Left forelimb (tissue), 1 donor: Measurements from ENCODE around the gene TBC1D16.

Experiments
- DNase-seq: peaks from one replicate; pipeline ENCODE4 v3.0.0-alpha.2; 2018; ENCODE audit warnings: low spot score

Gene TBC1D16

DNA sequence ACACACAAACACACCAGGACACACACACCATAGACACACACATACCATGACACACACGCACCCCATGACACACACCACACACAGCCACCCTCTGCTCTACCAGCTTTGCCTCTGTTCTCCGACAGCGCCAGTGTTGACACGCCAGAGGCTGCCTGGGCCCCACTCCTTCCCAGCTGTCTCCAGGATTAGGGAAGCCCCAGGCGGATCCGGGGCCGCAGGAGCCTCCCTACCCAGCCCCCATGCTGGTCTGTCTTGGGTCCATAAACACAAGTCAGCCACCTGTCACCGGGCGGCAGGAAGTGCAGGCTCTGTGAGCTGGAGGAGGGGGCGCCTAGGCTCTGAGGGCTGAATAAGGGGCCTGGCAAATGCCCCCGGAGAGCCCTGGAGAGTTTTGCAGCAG lies 10.5 kb downstream of the TBC1D16 start:
- no peak for DNase-seq

DNA sequence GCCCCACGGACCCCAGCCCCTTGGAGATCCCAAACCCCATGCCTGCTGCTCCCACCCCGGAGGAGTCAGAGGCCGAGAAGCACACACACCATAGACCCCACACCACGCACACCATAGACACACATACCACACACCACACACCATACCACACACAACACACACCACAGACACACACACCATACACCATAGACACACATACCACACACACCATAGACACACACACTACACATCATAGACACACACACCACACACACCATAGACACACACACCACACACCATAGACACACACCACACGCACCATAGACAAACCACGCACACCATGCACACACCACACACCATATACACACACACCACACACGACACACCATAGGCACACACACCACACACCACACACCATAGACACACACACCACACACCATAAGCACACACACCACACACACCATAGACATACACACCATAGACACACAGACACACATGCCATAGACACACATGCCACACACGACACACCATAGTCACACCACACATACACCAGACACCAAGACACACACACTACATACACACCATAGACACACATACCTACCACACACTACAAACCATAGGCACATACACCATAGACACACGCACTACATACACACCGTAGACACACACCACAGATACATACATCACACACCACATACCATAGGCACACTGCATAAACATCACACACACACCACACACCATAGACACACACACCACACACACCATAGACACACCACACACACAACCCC lies 11.3 kb downstream of the TBC1D16 start:
- no peak for DNase-seq

DNA sequence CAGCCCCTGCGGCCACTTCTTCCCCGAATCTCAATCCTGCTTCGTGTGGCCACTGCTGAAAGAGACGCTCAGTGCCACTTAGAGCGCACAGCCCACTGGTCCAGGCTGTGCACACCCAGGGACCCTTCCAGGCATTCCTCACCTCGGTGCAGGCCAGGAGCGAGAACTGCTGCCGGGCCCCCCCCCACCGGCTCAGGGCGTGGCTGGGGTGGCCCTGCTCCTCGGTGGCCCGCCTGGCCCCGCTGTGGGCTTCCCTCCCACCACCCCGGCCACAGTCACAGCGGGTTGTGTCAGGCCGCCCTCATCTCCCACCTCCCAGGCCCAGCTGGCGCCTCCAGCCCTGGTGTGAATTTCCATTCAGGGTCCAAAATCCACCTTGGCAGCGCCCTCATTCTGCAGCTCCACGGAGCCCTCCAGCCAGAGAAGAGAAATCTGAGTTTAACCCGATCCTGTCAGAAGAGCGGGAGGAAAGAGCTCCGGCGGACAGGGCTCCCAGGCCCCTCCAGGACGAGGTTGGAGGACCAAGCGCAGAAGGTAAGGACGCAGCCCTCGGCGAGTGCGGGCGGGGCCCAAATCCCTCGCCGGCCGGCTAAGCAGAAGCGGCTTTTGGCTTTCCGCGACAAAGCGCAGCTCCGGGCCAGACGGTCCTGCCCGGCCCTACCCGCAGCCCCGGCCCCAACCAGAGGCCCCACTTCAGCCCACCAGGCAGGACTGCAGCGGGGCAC lies 12.0 kb downstream of the TBC1D16 start:
- DNase-seq = peak; percentile 80

GRCh38 chr17:80021600-80021999 lies 14.1 kb downstream of the TBC1D16 start:
- DNase-seq = no peak

DNA sequence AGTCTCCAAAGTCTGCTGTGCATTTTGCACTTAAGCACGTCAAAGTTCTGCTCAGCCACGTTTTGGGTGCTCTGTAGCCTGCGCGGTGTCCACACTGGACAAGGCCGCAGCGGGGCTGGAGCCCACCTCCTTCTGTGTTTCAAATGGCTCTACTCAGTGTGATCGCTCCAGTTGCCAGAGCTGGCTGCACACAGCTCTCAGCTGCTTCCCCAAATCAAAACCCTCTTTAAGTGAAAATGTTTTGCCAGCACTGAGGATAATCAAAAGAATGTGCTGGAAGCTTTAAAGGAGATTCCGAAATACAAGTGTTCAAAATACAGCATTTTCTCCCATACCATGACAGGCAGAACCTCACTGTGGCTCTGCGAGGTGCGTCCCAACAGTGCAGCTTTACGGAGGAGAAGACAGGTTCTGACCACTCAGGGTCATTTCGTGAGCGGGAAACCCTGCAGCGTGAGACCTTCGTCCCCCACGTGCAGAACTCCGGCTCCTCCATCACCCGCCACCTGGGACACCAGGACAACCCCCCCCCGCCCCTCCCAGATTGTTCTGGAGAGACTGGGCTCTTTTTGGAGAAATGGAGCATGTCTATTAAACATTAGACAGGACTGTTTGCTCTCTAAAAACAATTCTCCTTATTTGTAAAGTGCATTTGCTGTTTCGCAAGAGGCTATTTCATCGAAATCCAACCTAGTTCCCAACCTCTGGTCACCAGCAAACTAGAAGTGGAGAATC lies 16.6 kb downstream of the TBC1D16 start:
- no peak for DNase-seq

DNA sequence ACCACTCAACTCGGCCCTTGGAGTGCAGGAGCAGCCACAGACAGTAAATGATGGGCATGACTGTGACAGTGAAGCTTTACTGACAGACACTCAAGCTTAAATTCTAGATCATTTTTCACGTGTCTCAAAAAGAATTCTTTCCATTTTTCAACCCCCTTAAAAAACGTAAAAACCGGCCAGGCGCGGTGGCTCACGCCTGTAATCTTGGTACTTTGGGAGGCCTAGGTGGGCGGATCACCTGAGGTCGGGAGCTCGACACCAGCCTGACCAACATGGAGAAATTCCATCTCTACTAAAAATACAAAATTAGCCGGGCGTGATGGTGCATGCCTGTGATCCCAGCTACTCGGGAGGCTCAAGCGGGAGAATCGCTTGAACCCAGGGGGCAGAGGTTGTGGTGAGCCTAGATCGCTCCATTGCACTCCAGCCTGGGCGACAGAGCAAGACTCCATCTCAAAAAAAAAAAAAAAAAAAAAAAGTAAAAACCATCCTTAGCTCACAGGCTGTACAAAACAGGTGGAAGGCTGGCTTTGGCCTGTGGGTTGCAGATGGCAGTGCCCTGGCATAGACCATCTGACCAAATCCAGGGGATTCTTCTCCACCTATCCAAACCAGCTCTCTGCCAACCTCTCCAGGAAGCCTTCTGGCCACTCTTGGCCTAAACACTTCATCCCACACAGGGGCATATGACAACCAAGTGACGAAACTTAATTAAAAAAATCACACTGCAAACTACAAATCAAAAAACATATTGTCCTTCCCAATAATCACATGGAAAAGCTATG lies 18.3 kb downstream of the TBC1D16 start:
- no peak for DNase-seq

GRCh38 chr17:80012765-80013741 lies 22.6 kb downstream of the TBC1D16 start:
- DNase-seq = no peak

DNA sequence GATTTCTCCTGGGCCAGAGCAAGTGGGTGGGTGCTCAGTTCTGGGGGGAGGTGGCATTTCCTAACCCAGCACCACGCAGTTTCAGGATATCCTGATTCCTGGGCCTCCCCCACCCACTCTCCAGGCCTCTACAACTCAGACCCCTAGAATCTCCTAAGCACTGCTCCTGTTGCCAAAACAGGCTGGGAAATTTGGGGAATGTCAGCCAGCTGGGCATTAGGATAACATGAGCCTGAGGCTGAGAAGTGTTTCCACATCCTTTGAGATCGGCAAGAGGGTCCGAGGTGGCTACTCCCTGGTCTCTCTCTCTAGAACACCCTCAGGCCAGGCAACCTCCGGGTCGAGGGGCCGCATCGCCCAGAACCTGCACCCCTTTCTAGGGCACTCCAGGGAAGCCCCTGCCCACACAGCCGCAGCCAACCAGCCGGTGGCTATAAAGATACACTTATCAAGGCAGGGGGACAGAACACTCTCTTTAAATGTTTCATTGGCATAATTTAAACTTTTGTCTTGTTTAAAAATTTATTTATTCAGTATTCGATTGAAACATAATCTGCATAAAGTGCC lies 23.6 kb downstream of the TBC1D16 start:
- DNase-seq = no peak

DNA sequence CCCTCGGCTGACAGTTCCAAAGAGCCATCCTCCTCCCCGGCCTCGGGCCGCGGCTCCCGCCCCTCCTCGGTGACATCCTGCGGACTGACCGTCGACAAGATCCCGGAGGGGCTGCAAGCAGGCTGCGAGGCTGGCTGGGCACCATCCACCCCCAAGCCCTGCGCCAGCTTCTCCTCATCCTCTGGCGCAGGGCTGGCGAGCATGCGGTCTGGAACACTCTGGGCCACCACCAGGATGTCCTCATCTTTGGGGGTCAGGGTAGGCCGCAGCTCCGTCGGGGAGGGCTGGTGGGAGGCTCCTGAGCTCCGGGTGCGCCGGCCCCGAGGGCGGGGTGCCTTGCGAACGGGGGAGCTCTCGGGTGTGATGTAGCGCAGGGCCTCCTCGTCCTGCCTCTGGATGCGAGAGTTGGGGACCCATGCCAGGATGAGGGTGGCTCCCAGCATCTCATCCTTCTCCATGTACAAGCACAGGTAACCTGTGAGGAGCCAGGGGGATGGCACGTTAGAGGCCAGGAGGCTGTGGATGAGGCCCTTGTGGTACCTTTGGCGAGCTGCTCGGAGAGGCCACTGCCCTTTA lies 25.3 kb downstream of the TBC1D16 start:
- no peak for DNase-seq

DNA sequence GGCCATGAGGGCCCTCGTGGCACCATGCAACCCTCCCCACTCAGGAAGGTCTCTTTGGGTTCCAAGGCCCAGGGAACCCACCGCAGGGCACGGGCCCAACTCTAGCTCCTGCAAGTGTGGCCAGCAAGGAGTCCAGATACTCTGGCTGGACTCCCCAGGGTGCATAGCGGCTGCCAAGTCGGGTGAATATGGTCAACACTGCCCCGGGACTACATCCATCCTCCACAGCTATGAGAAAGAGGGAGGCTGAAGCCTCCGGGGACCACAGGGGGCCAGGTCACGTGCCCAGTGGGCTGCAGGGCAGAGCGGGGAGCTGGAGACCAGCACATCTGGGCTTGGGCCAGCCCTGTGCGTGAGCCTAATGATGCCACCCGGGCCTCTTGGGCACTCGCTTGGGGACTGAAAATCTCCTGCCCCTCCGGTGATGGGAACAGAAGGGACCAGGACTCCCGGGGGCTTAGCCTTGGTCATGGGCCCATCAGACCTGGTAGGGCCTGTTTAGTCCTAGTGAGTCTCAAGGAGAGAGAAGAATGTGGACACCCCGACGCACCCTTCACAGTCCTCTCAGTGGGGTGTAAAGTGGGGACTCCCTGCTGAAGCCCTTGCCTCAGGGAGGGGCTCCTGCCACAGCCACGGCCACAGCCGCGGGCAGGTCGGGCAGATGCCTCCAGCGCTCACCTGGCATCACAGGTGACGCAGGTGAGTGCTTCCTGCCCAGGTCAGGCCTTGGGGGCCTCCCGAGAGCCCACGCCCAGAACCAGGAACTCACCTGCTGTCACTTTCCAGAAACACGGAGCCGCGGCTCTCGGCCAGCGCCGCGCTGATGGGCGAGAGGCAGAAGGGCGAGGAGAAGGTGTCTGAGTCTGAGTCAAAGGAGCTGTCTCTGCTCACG lies 26.0 kb downstream of the TBC1D16 start:
- no peak for DNase-seq

GRCh38 chr17:80008848-80009247 lies 26.8 kb downstream of the TBC1D16 start:
- no peak for DNase-seq

DNA sequence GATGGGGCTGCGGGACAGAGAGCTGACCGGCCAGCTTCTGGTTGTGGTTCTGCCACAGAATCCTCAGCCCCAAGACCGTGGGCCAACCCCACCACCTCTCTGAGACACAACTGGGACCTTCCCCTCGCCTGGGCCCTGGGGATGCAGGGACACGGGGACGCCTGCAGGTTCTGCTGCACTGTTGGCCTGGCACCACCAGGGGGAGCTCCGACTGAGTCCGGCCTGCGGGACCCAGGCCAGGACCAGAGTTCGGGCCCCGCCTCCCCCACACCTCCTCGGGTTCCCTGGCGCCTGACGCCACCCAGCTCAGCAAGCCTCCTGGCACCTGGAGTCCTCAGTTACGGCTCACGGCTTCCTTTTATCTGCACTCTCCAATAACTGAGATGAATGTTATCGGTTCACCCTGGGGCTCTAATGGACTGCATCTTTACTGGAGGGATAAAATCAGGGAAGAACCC lies 27.3 kb downstream of the TBC1D16 start:
- no peak for DNase-seq

DNA sequence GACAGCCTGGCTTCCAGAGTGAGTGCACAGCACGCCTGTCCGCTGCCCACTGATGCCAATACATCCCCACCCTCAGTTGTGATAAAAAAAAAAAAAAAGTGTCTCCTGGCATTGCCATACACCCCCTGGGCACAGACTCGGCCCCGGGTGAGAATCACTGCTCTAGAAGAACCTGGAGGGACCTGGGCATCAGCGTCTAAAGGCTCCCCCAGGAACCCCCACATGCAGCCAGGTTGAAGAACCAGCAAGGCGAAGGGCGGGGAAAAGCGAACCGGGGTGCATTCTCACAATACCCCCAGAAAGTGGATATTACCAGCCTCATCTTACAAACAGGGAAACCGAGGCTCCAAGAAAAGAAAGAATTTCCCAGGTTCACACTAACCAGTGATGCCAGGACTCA lies 27.7 kb downstream of the TBC1D16 start:
- DNase-seq = no peak

DNA sequence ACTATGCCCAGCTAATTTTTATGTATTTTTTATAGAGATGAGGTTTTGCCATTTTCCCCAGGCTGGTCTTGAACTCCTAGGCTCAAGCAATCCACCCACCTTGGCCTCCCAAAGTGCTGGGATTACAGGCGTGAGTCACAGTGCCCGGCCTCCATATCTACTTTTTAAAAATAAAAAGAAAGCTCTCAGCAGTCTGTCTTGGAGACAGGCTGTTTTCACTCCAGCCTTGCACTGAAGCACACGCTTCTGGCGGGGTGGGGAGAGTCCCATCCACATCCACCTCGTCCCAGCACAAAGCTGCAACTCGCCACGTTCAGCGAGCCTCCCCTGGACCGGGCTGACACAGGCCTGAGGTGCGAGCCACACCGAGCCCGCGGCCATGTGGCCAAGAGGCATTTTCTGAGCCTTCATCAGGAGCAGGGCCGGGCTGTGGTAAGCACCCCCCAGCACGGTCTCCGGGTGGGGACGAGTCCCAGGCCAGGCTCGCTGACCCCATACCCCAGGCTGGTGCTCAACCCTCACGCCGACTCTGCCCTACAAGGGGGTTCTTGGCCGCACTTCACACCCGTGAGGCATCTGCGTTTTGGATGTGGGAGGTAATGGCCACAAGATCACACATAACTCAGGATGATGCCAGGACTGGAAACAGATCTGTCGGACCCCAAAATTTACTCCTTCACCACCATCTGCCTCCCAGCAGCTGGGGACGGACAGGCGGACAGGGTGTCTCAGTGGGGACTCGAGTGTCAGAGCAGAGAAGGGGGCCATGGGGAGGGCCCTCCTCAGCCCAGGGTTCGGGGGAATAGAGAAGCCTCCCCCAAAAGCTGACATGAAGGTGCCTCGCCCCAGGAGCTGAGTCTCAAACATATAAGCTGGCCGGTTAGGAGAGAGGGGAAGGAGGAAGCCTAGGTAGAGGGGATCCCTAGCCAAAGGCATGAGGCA lies 28.6 kb downstream of the TBC1D16 start:
- DNase-seq = no peak

DNA sequence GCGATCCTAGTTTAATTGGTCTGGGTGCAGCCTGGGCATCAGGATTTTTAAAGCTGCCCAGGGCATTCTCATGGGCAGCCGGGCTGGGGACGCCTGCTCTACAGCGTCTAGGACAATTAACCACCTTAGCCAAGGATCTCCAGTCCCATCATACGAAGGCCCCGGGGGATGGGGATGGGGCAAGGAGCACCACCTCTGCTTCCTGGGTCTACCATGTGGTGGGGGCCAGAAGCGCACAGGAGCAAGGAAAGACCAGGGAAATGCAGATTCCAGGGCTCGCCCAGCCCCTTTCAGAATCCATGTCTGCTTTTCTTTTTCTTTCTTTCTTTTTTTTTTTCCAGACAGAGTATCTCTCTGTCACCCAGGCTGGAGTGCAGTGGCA lies 29.3 kb downstream of the TBC1D16 start:
- DNase-seq = no peak

DNA sequence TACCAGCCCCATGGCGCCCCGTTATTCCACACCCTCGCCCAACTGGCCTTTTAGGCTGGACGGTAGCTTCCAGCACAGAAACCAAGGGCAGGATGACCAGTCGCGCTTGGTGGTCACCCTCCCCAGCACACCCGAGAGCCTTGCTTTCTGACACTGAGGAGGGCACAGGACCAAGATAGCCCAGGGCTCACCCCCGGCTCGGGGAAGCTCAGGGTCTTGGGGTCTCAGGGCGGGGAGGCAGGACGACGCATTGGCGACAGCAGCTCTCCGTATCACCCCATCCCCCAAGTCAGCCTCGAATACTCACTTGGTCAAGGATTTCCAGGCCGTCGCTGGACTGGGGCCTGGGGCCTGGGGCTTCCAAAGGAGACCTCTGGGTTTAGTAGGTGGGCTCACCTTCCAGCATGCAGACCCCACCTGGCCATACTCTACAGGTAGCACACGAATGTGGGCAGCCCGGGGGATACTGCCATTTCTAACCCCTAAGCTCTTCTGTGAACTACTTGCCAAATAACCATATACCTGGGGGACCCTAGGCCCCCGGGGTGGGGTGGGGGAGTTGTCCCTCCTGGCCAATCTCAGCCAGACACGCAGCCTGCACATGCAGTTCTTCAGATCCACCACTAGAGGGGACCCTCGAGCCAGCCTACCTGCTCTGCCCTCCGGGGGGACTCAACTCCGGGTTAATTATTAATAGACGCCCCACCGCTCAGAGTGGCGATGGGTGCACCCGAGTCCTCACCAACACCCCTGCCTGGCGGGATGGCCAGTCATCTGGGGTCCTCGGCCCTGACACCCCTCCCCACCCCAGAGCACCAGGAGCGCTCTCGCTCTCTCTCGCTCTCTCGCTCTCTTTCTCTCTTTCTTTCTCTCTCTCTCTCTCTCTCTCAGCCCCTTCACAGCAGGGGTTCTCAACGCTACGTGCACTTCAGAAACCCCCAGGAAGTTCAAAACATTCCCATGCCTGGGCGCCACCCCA lies 30.0 kb downstream of the TBC1D16 start:
- no peak for DNase-seq

DNA sequence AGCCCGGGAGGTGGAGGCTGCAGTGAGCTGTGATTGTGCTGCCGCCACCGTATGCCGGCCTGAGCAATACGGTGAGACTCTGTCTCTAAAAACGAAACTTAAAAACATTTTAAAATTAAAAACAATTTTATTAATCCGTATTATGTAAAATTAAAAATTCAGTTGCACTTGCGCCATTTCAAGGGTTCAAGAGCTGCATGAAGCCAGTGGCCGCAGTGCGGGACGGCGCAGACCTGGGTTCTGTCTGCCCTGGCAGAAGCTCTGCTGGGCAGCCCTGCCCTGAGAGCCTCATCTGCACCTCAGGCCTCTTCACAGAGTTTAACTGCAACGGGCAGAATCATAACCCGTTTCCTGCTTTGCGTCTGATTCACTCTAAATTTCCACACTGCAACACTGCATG lies 31.7 kb downstream of the TBC1D16 start:
- no peak for DNase-seq
